Activated CD8-positive, alpha-beta T cell treated with anti-CD3 and anti-CD28 coated beads, Interleukin-2, amount 10 ng/mL, durations not matched to agents 7 days and 5 days (primary cell): ENCODE data around the gene GRAMD1B. TPM values are rescaled to one million over a fixed set of nuclear protein-coding genes. Genes with fewer than 3 reads are reported as not detected.
"Not testable (repeated sequence)": the region's sequence is repeated elsewhere in the genome, so short reads cannot be mapped to it uniquely, and the experiment has no call there.

Source experiments
- ATAC-seq: fragments of 150-1000 bp; cut with Tn5 transposase; one replicate; pipeline ENCODE4 v1.10.0; 2021; ENCODE audit warnings: moderate library complexity
- CTCF ChIA-PET: fragments of 350-600 bp; sonication (Branson Sonifier 250); formaldehyde crosslinking; loops from one replicate; lab custom pipeline; 2021; ENCODE audit warnings: antibody characterized with exemption; lab: Charles Lee
- POLR2A ChIA-PET: fragments of 350-600 bp; sonication (Branson Sonifier 250); formaldehyde crosslinking; loops from one replicate; lab custom pipeline; 2021; ENCODE audit warnings: antibody characterized with exemption; lab: Charles Lee
- DNase-seq: peaks from one replicate; pipeline ENCODE4 v3.0.0-alpha.2; 2020
- H3K27ac Mint-ChIP-seq: one replicate; pipeline ENCODE4 v1.8.0; 2021; ENCODE audit warnings: mild to moderate bottlenecking, mixed read lengths
- H3K27me3 Mint-ChIP-seq: one replicate; pipeline ENCODE4 v1.8.0; 2021; ENCODE audit warnings: low read depth, mixed read lengths
- H3K36me3 Mint-ChIP-seq: one replicate; pipeline ENCODE4 v1.8.0; 2021; ENCODE audit warnings: low read depth, mixed read lengths
- H3K4me1 Mint-ChIP-seq: one replicate; pipeline ENCODE4 v1.8.0; 2021; ENCODE audit warnings: low read depth, mixed read lengths
- H3K4me3 Mint-ChIP-seq: one replicate; pipeline ENCODE4 v1.8.0; 2021; ENCODE audit warnings: mild to moderate bottlenecking, mixed read lengths
- H3K9me3 Mint-ChIP-seq: one replicate; pipeline ENCODE4 v1.8.0; 2022; ENCODE audit warnings: mixed read lengths; ENCODE audit not compliant: insufficient read depth
- total RNA-seq, 2 experiments: library from RNA; stranded (reverse); gene quantifications; one replicate each; pipeline ENCODE4 v1.2.3, GENCODE V29; 2021

Gene GRAMD1B
- total RNA-seq, 2 experiments from 2014 or later = 22.8 to 26.0 TPM

DNA sequence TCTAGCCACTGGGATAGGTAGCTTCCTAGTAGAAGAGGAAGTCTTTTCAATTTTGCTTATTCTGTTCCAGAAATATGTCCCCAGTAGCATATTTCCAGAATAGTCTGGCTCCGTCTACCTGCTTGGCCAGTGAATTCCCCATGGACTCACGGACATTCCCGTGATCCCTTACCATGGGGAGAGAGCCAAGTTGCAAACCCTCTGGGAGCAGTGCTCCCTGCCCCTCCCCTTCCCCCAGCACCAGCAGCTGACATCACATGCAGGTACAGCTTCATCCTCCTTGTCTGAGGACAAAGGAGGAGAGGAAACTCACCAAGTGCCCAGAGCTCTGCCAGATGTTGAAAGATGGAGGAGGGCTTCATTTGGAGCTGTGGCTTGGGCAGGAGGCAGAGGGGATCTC is 61.2 kb downstream of the GRAMD1B start:
- Mint-ChIP-seq H3K9me3 (no peaks in the 10 kb centered on the region), H3K27ac (no peak overlapping the region), H3K27me3 (no peaks in the 10 kb centered on the region), H3K4me3 (no peak overlapping the region), H3K4me1 (peaks cover 15% of the 10 kb centered on the region), H3K36me3 (no peaks in the 10 kb centered on the region)
- ATAC-seq = no peak
- ChIA-PET CTCF (interaction anchor here (1.0 to 2.1 kb wide), 3 partner anchors 20 to 244 kb away, joined by 3 to 8 read pairs (median 5); no protein-coding TSS in a partner anchor), POLR2A (no interaction called here)
- no peak for DNase-seq

DNA sequence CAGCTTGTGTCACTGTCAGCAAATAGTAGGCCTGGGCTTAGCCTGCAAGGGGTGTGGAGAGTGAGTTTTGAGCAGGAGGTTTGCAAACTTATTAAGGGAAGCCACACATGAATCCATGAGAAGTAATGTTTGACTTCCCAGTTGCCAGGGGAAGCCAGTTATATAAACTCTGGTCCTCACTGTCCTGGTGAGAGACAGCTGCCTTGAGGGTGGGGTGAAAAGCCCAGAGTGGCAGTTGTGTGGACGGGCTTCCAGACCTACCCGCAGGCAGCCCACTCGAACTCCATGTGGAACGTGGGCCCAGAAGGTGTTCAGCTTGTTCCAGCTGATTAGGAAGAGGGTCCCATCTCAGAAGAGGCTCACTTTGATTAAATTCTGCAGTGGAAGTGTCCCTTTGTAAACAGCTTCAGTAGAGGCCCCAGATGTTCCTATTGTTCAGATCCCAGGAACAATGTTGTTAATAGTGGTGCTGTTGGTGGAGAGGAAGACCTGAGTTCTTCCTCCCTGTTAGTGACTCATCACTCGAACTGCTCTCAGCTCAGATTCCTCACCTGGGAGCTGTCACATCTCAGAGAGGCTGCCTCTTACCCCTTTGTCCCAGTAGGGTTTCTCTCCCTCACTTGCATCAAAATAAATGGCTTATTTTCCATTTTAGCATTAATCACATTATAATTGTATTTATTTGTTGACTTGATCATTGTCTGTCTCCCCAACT is 63.4 kb downstream of the GRAMD1B start:
- CTCF ChIA-PET = interaction anchor here (0.6 to 1.8 kb wide), 5 partner anchors 15 to 192 kb away, joined by 3 to 10 read pairs (median 4); no protein-coding TSS in a partner anchor
- Mint-ChIP-seq H3K27ac (peak overlapping the region; percentile 43), H3K36me3 (no peaks in the 10 kb centered on the region), H3K9me3 (no peaks in the 10 kb centered on the region), H3K27me3 (no peaks in the 10 kb centered on the region), H3K4me3 (no peak overlapping the region), H3K4me1 (peaks cover 15% of the 10 kb centered on the region)
- POLR2A ChIA-PET = interaction anchor here (0.5 kb wide), 1 partner anchor 60 kb away, joined by 3 read pairs; no protein-coding TSS in a partner anchor
- DNase-seq (no peak), ATAC-seq (no peak)

DNA sequence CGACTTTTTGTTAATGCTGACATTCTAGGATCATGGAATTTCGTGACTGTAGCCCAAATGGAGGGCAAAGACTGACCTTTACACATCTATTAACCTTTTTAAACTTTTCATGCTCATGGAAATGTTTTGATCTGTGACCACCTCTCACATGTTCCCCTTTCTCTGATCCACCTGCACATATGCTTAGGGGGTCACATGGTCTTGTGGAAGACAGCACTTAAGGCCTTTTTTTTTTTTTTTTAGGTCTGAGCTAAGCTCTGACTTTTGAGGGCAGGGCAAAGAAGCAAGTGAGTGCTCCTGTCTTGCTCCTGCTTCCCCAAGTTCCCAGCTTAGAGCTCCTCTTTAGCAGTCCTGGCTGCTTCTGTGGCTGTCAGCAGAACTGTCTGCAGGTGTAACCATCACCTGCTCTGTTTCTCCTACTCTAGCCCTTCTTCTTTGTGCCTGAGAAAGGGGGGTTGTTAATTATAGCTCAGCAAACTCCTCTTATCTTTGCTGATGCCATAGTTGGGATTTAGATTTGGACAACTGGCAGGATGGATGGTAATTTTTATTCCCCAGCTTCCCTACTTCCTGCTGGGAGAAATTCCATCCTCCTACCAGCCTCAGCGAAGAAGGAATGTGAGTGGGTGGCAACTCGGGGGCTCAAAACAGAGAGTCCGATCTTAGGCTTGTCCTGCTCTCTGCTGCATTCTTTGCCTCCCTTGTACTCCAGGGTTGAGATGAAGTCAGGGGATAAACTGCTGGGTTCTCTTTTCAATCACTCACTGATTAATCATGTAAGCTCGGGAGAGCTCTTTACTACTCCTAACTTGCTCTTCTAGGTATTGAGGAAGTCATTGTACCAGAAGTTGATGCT is 64.4 kb downstream of the GRAMD1B start:
- ATAC-seq (no peak), DNase-seq (no peak)
- peaks cover 15% of the 10 kb centered on the region for H3K4me1 Mint-ChIP-seq
- POLR2A ChIA-PET = no interaction called here
- CTCF ChIA-PET = interaction anchor here (1.2 to 2.9 kb wide), 4 partner anchors 14 to 87 kb away, joined by 3 to 10 read pairs (median 6); no protein-coding TSS in a partner anchor
- no peak overlapping the region for H3K4me3 Mint-ChIP-seq
- no peak overlapping the region for H3K27ac Mint-ChIP-seq
- no peaks in the 10 kb centered on the region for H3K36me3 Mint-ChIP-seq
- no peaks in the 10 kb centered on the region for H3K9me3 Mint-ChIP-seq
- H3K27me3 Mint-ChIP-seq = no peaks in the 10 kb centered on the region

DNA sequence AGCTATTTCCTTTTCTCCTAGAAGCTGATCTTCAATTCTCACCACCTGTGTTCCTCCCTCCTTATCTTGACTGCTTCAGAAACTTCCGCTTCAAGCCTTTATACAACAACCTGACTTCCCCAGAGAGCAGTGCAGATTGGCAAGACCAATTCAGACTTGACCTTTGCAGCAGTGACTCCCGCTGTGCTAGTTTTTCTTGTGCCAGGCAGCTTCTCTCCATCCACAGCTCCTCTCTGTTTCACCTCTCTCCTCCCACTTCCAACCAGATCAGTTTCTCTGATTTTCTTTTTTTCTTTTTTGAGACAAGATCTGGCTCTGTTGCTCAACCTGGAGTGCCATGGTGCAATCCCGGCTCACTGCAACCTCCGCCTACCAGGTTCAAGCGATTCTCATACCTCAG is 74.3 kb downstream of the GRAMD1B start:
- Mint-ChIP-seq H3K9me3 (no peaks in the 10 kb centered on the region), H3K4me1 (peaks cover 40% of the 10 kb centered on the region), H3K27ac (peak overlapping the region; percentile 68), H3K36me3 (no peaks in the 10 kb centered on the region), H3K27me3 (no peaks in the 10 kb centered on the region), H3K4me3 (no peak overlapping the region)
- ChIA-PET CTCF (interaction anchor here (0.9 to 2.5 kb wide), 4 partner anchors 8 to 203 kb away, joined by 3 to 10 read pairs (median 6); no protein-coding TSS in a partner anchor), POLR2A (no interaction called here)
- DNase-seq (no peak), ATAC-seq (peak; percentile 47)

DNA sequence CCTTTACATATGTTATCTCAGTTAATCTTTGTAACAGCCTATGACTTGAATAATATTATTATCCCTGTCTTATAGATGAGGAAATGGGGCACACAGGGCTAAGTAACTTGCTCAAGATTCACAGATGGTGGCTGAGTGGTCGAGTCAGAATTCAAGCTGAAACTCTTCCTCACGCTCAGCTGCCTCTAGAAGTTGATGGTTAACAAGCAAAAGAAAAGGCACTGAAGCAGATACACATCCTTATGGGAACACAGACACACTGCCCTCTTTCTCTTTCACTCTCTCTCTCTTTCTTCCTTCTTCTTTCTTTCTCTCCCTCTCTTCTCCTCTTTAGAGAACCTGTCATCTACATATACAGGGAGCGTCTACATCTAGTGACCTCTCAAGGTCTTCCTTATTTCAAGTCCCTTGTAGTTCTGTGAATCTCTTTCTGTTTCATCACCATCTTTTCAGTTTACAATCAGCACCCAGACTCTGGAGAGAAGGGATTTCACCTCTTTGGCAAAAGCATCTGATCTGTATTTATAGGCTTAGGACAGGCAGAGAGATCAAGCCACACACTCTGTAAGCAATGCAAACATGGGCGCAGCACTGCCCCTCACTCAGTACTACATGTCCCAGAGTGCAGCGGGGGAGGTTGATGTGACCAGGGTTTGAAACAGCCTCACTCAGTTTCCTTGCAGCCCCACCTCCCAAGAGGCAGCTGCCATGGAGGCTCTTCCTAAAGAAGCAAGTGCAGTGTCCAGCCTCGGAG is 75.7 kb downstream of the GRAMD1B start:
- Mint-ChIP-seq H3K36me3 (no peaks in the 10 kb centered on the region), H3K4me3 (no peak overlapping the region), H3K27me3 (no peaks in the 10 kb centered on the region), H3K27ac (peak overlapping the region; percentile 5), H3K9me3 (no peaks in the 10 kb centered on the region), H3K4me1 (peaks cover 40% of the 10 kb centered on the region)
- ATAC-seq (no peak), DNase-seq (no peak)
- ChIA-PET POLR2A (no interaction called here), CTCF (interaction anchor here (1.4 to 2.5 kb wide), 2 partner anchors 71 to 98 kb away, joined by 3 to 10 read pairs; no protein-coding TSS in a partner anchor)

DNA sequence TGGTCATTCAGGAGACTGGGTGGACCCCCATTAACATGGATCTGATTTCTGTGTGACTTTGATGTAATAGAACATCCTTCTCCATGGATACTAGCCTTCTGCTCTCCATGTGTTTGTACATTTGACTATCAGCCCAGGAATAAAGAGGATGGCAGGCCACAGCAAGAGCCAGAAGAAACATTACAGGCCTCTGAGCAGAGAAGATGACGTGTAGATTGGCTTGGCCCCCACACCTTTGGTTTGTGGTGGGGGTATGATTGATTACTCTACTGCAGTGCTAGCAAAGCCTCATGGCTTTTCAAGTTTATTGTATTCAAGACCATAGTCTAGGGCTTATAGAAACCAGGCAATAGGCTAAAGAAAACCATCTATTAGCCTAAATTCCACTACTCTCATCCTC is 77.0 kb downstream of the GRAMD1B start:
- Mint-ChIP-seq H3K36me3 (no peaks in the 10 kb centered on the region), H3K27me3 (no peaks in the 10 kb centered on the region), H3K27ac (no peak overlapping the region), H3K4me3 (no peak overlapping the region), H3K9me3 (no peaks in the 10 kb centered on the region), H3K4me1 (peaks cover 48% of the 10 kb centered on the region)
- ChIA-PET POLR2A (no interaction called here), CTCF (no interaction called here)
- DNase-seq (no peak), ATAC-seq (no peak)

DNA sequence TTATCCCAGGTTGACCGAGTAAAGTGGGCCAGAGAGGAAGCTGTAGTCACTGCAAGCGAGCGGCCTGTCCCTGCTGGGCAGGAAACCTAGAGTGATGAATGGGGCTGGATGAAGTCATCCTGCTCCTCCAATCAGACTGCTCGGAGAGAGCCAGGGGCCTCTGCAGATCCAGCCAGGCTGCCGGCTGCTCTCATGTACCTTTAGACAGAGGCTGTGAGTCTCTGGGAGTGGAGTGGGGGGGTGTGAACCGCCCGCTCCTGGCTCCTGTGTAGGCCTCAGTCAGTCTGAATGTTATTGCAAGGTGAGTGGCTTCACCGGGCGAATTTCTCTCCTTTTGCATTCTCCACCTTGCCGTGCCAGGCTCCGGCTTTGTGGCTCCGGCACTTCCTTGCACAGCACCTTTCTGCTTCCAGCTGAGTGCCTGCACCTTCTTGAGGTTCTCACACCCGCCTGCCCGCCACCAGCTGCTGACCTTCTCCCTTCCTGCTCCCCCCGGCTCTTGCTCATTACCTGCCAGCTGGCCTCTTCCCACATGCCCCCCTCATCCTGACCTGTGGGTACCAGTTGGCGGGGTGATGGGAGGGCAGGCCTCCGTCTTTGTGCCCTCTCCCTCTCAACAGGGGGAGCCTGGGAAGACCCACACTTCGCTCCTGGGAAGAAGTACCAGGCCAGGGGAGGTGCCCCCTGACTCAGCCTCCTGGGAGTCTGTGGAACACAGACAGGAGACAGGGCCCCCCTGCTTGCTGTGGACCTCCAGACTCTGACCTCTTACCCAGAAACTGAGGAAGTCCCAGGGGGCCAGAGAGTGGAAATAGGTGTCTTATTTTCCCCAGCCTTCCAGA is 79.9 kb downstream of the GRAMD1B start:
- CTCF ChIA-PET = interaction anchor here (1.2 to 2.9 kb wide), 7 partner anchors 10 to 67 kb away, joined by 3 to 16 read pairs (median 9); no protein-coding TSS in a partner anchor
- Mint-ChIP-seq H3K4me1 (peaks cover 33% of the 10 kb centered on the region), H3K27me3 (no peaks in the 10 kb centered on the region), H3K4me3 (no peak overlapping the region), H3K27ac (no peak overlapping the region), H3K36me3 (no peaks in the 10 kb centered on the region), H3K9me3 (no peaks in the 10 kb centered on the region)
- DNase-seq (no peak), ATAC-seq (no peak)
- POLR2A ChIA-PET = no interaction called here

DNA sequence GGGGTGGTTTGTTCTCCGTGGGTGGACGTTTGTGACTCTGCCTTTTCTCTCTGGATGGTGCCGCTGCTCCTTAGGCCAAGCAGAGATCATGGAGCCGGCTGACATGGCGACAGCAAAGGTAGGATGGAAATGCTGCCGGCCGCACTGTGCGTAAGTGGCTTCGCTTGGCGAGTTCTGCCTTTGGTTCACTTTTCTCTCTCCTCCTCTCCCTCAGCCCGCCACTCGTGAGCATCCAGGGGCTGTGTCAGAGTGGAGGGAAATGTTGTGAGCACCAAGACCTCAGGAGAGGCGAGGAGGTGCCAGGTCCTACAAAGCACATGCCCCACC is 80.5 kb downstream of the GRAMD1B start:
- DNase-seq (no peak), ATAC-seq (no peak)
- Mint-ChIP-seq H3K36me3 (no peaks in the 10 kb centered on the region), H3K27me3 (no peaks in the 10 kb centered on the region), H3K4me3 (no peak overlapping the region), H3K9me3 (no peaks in the 10 kb centered on the region), H3K27ac (no peak overlapping the region), H3K4me1 (peaks cover 28% of the 10 kb centered on the region)
- ChIA-PET POLR2A (no interaction called here), CTCF (interaction anchor here (1.0 to 2.9 kb wide), 9 partner anchors 10 to 66 kb away, joined by 3 to 16 read pairs (median 5); no protein-coding TSS in a partner anchor)

DNA sequence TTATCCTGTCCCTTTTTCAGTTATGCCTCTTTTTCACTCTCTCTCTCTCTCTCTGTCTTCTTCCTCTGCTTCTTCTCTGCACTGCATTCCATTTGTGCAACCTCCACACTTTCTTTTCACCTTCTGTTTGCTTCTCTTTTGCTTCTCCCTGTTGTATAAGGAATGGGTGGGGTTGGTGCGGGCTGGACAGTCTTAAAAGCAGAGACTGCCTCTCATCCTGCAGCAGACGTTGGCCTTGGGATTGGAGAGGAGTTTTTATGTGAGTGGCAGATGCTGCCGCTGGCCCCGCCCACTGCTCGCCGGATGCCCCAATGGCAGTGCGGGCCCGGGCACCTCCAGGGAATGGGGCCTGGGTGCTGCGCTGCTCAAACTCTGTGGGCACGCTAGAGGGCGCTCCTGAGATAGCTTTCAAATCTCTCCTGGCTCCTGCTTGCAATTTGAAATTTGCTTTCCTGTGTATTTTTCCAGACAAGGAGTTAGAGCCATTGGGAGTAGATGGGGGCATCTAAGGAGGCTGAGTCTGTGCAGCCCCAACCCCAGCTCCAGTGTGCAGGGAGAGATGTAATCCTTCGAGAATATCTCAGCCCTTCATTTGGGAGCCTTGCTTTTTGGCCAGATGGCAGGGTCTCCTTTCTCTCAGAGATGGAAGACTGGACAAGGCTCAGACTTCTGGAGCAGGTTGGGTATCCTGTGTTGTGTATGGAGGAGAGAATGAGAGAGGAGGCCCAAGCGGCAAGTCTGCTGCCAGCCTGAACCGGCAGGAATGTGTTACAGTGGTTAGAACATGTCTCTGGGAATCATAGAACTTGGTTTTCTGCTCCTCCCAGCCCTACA is 81.2 kb downstream of the GRAMD1B start:
- Mint-ChIP-seq H3K4me1 (peaks cover 21% of the 10 kb centered on the region), H3K4me3 (no peak overlapping the region), H3K27ac (peak overlapping the region; percentile 44), H3K27me3 (no peaks in the 10 kb centered on the region), H3K9me3 (no peaks in the 10 kb centered on the region), H3K36me3 (no peaks in the 10 kb centered on the region)
- POLR2A ChIA-PET = no interaction called here
- DNase-seq (peak; percentile 79), ATAC-seq (peak; percentile 97)
- CTCF ChIA-PET = interaction anchor here (0.6 to 2.9 kb wide), 21 partner anchors 8 to 545 kb away, joined by 3 to 16 read pairs (median 5); no protein-coding TSS in a partner anchor

DNA sequence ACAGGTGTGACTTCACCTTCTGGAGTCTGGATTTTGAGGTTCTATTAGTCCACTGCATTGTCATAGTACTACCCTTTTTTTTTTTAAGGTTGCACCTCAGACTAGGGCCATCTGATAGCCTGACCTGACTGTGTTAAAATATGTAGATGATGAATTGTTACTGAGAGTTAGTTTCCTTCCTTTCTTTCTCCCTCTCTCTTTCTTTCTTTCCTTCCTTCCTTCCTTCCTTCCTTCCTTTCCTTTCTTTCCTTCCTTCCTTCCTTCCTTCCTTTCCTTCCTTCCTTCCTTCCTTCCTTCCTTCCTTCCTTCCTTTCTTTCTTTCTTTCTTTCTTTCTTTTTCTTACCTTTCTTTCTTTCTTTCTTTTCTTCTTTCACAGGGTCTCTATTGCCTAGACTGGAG is 83.2 kb downstream of the GRAMD1B start:
- H3K4me3 Mint-ChIP-seq, H3K9me3 Mint-ChIP-seq, POLR2A ChIA-PET, H3K36me3 Mint-ChIP-seq, H3K27me3 Mint-ChIP-seq, H3K27ac Mint-ChIP-seq, DNase-seq, ATAC-seq: not testable (repeated sequence)
- CTCF ChIA-PET = interaction anchor here (1.0 to 2.9 kb wide), 5 partner anchors 8 to 47 kb away, joined by 3 to 9 read pairs (median 3); no protein-coding TSS in a partner anchor
- peaks cover 24% of the 10 kb centered on the region for H3K4me1 Mint-ChIP-seq
